Stimulated activated naive CD8-positive, alpha-beta T cell treated with anti-CD3 and anti-CD28 coated beads, Interleukin-15, Interleukin-2, amounts not matched to agents 100 U/mL and 50 U/mL, for 24 hours (primary cell): ENCODE measurements around the gene ADGRL4.
"Not testable (repeated sequence)": the region's sequence is repeated elsewhere in the genome, so short reads cannot be mapped to it uniquely, and the experiment has no call there.

Source experiments
- ATAC-seq: fragments of 150-1000 bp; cut with Tn5 transposase; one replicate; pipeline ENCODE4 v1.10.0; 2021
- DNase-seq: peaks from one replicate; pipeline ENCODE4 v3.0.0; 2021

The ADGRL4 gene

DNA sequence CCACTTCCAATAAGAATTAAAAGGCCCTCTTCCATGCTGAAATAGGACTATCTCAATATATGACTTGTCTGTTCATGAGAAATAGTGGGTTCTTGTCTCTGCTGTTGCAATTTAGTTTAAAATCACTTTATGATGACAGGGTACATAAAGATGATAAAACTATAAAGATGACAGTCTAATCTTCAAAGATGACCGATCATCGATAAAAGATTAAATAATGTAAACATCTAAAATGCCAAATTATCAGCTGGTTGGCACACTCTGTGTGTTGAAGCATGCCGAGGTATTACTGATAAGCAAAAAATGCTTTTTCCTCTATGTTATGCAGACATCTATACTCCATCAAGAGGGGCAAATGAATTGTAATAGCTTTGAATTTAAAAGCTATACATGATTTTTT lies 89.5 kb downstream of the ADGRL4 start:
- DNase-seq, result no peak
- no peak for ATAC-seq

DNA sequence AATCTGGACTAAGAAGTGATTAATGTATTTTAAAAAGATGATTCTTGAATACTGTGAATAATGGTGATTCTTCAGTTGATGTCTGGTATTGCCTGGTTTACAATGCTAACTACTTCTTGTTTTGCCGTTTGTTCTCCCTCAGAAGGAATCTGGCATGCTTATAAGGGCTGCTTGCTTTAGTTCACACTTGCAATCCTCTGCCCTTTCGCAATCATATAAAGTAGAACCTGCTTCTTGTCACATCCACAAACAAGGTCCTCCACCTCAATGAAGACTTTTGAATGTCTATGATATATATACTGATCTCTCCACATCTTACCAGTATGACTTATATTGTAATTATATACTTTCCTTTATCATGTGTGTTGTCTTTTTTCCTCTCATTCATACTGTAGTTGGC lies 92.6 kb downstream of the ADGRL4 start:
- DNase-seq (no peak), ATAC-seq (no peak)

DNA sequence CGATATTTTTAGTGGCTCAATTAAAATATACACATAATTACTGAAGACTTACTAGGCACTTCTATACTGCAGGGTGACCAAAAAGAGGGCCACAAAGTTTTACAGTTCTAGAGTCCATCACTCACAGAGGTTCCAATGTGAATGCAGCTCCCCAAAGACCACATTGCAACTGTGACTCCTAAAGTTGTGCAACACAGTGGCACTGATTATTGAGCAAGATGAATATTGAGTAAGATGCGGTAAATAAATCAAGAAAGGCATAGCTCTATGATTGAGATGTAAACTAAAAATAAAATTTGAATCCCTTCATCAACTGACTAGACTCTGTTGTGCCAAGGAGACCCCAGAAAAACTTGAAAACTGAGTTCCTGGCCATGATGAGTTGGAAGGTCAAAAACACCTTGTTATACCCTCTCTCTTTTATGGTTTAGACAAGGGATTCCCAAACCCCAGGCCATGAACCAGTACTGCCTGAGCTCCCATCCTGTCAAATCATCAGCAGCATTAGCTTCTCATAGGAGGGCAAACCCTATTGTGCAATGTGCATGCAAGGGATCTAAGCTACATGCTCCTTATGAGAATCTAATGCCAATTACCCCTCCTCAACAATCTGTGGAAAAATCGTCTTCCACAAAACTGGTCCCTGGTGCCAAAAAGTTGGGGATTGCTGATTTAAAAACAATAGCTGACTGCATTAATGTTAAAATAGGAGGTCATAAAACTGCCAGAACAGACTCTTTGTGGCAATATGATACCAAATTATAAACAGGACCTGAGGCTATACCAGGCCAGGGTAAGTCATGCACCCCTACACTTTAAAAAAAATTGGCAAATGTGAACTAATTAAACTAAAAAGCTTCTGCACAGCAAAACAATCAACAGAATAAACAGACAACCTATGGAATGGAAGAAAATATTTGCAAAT lies 94.3 kb downstream of the ADGRL4 start:
- no peak for DNase-seq
- no peak for ATAC-seq

DNA sequence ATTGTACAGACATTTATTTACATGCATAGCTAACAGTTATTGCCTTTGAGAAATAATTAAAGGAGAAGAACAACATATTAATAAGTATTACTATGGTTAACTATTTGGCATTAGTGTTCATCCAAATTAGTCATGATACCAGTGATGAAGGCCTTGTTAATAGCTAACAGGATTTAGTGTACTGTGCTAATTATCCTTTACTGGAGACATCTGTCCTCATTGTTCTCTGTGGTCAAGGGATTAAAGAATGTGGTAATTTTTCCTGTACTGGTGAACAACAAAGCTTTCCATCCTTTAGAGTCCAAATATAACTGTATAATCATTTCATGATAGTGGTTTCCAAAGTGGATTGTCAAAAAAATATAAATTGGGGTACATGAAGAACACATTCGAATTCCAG lies 103.9 kb downstream of the ADGRL4 start:
- no peak for DNase-seq
- ATAC-seq, result no peak

DNA sequence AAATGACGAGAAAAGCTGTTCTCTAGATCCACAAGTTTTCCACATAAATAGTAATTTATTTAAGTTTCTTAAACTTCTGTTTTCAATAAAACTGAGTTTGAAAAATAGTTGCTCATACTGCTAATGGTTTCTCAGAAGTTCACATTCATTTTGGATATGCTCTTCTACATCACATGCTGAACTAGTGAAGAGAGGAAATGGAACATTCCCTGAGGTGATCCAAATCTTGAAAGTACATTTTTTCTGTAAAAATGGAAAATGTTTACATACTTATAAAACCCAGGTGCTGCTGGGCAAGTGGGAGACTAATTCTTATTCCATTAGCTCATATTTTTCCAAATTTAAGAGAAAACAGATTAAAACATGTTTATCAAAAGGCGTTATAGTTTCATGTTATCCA lies 111.7 kb downstream of the ADGRL4 start:
- DNase-seq (no peak), ATAC-seq (no peak)

DNA sequence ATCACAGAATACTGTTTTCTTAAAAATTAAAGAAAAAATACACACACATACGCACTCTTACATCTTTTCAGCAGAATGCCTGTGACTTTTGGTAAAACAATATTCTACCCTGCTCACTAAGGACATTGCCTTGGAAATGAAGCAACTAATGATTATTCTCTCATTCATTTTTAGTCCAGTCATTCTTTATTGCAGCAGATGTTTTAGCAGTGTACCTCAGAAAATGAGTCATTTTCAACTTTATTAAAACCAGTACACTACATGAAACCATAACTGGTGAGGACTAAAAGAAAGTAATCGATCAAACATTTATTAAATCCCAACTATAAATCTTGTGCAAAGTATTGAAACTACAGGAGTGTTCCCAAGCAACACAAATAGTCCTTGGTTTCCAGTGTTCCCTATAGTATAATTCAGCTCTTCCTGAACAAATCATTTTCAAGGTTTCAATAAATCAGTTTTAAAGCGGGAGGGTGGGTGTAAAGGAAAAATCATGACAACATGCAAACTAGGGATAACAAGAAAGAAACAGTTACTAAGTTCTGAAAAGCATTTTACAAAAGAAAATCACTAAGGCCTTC lies 114.2 kb downstream of the ADGRL4 start:
- ATAC-seq (no peak), DNase-seq (no peak)

DNA sequence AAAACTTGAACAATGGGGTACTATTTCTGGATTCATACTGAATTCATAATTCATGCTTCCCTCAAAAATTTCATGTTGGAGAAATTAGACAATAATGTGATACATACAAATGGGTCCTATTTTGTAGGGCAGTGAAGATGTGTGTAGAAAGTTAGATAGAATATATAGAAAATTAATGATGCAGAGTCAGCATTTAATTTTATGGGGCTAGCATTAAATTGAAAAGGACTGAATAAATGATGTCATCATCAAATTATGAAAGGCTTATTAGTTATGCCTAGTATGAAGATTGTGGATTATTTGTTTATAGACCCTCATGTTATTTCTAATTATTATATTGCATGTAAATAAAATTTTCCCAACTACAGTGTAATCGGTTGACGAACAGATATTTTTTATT lies 119.1 kb downstream of the ADGRL4 start:
- no peak for ATAC-seq

DNA sequence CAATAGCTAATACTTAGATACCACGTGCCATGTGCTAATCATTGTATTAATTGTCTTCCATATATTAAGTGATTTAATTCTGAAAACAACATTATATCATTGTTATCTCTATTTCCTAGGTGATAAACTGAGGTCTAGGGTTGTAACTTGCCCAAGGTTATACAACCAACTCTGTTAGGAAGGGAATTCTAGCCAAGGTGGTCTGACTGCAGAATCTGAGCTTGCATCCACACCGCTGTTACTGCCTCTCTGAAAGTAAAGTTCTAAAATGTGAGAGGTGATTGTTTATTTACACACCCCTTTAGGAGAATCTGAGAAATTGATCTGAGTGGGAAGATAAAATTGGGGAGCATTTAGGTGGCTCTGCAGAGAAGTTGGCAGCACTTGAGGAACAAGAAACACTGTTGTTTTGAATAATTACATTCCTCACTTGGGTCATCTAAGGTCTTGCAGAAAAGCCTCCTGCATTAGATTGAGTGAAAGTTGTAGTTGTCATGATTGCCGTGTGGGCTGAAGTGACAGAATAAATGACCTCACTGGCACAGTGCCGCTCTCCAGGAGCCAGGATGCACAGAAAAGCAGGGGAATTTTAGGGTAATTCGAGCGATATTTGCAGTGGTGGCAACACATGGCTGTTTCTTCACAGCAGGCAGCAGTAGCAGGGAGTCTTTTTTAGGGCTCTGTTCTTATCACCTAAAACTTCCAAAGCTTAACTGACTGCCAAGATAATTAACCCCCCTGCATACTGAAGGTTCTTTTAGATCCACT lies 121.7 kb downstream of the ADGRL4 start:
- no peak for ATAC-seq
- no peak for DNase-seq

More for the DNA sequence above, 119.1 kb downstream of the ADGRL4 start:
- no peak for DNase-seq

DNA sequence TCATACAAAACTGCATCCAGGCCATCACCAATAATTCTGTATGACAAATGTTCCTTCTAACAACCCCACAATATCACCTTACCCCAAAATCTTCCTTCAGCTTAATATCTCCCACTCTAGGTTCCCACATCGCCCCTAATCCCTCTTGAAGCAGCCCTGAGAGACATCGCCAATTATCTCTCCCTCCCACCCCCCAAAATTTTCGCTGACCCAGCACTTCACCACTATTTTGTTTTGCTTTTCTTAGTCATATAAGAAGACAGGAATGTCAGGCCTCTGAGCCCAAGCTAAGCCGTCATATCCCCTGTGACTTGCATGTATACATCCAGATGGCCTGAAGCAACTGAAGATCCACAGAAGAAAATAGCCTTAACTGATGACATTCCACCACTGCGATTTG lies 126.3 kb downstream of the ADGRL4 start:
- DNase-seq (no peak), ATAC-seq (no peak)

DNA sequence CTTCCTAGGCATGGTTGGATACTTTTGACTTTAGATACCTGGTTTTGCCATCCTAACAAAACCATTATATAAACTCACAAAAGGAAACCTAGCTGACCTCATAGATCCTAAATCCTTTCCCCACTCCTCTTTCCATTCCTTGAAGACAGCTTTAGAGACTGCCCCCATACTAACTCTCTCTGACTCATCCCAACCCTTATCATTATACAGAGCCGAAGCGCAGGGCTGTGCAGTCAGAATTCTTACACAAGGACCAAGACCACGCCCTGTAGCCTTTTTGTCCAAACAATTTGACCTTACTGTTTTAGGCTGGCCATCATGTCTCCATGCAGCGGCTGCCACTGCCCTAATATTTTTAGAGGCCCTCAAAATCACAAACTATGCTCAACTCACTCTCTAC lies 130.5 kb downstream of the ADGRL4 start:
- ATAC-seq, DNase-seq: not testable (repeated sequence)

DNA sequence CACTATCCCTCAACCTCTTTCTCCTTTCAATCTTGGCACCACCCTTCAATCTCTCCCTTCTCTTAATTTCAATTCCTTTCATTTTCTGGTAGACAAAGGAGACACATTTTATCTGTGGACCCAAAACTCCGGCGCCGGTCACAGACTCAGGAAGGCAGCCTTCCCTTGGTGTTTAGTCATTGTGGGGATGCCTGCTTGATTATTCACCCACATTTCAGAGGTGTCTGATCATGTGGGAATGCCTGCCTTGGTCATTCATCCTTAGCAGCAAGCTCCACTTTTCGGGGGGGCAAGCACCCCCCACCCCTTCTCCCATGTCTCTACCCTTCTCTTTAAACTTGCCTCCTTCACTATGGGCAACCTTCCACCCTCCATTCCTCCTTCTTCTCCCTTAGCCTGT lies 133.7 kb downstream of the ADGRL4 start:
- DNase-seq, ATAC-seq: not testable (repeated sequence)

DNA sequence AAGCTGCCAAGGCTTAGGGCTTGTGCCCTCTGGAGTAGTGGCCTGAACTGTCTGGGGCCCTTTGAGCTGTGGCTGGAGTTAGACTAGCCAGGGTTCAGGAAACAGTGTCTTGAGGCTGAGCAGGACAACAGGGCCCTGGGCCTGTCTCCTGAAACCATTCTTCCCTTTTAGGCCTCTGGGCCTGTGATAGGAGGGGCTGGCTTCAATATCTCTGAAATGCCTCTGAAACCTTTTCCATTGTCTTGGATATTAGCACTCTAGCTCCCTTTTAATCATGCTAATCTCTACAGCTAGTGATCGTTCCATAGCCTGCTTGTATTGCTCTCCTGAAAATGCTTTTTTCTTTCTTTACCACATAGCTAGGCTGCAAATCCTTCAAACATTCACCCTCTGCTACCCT lies 135.3 kb downstream of the ADGRL4 start:
- ATAC-seq, result no peak
- no peak for DNase-seq

DNA sequence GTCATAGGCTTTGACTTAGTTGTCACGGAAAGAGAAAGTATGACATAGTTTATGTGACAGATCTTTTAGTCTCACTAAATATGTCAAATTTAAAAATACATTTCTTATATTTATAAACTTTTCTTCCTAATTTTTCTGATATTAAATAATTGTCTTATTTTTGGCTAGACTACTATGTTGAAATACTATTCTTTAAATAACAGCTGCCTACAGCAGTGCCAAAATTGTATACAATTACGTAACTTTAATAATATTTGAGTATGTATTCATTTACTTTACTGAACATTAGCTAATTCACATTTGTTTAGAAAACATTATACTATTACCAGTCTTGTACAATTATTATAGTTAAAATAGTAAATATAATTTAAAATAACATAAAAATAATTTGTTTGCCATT lies 137.4 kb downstream of the ADGRL4 start:
- ATAC-seq, result no peak
- no peak for DNase-seq

DNA sequence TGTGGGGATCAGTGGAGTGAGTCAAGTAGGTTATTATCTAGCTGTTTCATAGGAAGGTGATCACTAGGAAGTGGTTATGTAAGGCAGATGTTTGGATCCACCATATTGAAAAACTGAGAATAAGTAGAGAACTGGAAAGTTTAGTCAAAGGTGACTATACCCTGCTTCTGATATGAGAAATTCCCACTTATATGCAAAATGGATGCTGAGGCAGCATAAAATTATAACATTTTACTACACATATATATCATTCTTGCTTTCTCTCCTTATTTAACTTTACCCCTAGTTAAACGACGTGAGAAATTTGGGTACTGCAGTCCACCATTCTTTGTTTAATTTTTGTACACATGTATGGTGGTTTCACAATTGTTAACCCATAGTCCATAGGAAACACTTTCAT lies 142.4 kb downstream of the ADGRL4 start:
- no peak for ATAC-seq
- no peak for DNase-seq

DNA sequence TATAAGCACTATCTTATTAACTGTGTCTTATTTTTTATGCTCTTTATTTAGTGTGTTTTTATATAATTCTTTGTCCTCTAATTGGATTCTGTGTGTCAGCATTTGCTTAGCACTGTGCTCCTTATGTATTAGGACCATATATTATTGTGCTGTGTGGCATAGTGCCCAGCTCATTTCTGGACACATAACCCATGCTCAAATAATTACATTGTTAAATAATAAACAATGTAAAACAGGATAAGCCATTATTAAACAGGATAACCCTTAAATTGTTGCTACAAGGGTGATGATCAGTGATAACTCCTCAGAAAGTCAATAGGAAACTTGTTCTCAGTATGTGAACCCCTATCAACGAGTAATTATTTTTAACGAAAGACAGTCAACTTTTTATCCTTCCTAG lies 150.4 kb downstream of the ADGRL4 start:
- ATAC-seq (no peak), DNase-seq (no peak)

DNA sequence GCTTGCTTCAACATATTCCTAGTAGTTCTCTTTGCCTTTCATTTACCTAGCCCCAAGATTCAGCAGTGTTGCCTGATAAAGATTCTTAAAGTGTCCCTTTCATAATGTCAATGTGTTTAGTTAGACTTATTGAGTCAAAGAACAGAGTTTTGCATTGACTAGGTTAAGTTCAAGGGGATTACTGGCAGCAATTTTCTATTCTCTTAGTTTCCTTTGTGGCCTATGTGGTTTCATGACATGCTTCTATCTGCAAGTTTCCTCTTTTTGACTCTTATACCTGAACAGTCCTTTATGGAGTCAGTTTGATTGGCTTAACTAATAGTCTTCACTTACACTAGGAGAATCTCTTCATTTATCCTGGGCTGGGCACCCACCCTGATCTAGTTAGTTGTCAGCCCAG lies 151.3 kb downstream of the ADGRL4 start:
- ATAC-seq (no peak), DNase-seq (no peak)

DNA sequence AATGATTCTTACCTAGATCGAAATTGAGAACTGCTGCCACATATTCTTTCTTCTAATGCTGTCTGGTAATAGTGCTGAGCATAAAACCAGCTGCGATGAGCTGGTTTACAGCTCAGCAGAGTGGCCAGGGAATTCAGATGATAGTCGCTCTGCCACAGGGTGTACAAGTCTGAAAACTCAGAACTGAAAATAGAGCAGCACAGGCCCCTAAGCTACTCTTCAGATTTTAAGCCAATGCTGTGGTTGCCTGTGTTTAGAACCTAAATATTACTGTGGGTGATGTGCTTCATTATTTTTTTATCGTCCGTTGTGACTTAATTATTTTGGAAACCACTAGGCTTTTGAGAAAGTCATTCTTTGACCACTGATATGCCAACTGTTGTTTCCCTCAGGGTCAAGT lies 152.0 kb downstream of the ADGRL4 start:
- ATAC-seq, result no peak

DNA sequence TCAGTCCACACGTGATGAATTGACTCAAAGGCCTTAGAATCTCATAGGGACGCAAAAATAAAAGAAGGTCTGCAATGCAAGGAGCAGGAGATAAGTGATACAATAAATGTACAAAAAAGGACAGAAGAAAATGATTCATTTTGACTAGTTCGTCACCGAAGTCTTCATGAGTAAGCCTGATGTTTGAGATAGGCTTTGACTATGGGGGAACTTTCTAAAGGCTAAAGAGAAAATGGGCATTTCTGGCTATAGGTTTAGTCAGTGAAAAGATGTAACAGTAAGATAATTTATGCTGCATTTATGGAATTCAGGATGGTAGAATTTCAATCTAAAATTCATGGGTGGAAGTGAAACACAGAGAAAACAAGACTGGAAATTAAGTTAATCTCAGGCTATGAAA lies 163.0 kb downstream of the ADGRL4 start:
- no peak for DNase-seq

More for the DNA sequence above, 152.0 kb downstream of the ADGRL4 start:
- no peak for DNase-seq

DNA sequence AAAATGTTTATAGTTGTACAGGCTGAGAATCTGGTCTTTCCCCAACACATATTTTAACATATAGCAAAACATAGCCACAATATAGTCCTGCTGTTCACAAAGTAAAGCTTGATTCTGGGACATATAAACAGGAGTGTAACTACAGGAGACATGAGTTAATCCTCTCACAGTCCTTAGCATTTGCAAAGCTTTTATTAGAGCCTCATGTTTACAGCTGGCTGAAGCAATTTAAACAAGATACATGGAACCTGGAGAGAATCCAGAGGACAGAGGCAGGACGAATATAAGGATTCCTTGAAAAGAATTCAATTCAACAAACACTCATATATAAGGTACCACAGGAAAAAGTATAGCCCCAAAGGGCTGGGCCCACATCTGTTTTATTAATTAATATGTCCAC lies 163.4 kb downstream of the ADGRL4 start:
- no peak for DNase-seq
- no peak for ATAC-seq

More for the DNA sequence above, 163.0 kb downstream of the ADGRL4 start:
- no peak for ATAC-seq

DNA sequence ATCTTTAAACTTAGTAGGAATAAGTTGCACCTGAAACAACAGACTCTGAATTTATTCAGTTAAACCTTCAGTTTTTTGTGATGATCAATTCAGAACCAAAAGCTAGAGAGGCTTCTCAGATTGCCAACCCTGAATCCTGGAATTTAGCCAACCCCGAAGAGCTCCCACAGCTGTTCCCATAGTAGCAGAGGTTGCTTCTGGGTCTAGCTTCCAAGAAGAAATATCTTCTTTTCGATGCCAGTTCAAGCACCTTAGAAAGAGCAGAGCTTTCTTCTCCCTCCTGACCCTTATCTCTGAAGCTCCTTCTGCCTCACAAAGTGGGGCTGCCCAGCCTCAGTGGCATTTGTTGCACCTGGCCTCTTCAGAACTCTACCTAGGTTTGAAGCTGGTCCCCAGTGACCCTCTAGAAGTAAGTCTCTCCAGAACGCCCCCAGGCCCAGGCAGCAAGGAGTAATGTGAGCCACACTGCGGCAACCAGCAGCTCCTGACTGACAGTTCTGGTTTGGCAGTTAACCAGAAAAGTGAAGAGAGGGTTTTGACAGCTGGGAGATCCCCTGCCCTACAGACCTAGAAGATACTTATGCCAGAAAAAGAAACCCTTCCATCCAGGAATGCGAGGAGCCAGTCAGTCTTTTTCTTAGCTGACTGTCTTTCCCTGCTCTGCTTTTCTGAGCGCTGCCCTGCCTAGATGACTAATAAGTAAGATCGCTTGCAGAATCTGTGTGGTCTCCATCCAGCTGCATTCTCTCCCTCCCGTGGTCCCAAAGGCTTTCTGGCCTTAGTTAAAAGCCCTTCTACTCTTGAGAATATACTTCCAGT lies 165.9 kb downstream of the ADGRL4 start:
- ATAC-seq (no peak), DNase-seq (no peak)
